ENCODE measurements around the gene ST8SIA2.

The ST8SIA2 gene

DNA sequence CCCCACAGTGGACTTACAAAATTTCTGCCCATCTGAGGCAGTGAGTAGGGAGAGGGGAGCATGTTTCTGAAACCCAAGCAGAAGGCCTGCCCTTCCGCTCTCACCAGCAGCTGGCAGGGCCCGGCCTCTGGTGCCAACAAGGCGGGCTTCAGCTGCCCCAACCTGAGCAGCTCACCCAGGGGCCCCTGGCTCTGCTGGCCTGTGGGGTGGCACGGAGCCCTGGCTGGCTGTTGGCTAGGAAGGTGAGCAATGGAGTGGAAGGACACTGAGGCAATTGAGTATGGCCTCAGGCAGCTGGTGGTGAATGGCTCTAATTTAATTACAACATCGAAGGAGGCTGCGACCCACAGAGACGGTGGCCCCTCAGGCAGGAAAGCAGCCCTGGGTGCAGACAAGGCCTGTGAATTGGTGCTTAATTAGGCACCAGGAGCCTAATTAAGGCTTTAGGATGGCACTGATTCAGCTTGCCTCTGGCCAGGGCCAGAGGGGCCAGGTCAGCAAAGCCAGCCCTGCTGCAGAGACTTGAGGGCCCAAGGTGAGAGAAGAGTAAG is 60.9 kb downstream of the ST8SIA2 start:
- in situ Hi-C loops (cut with MboI; ENCODE audit: low pct_unique_long_range_greater_than_20kb, low sequenced_read_pairs, unreplicated experiment), result no loop called here
- DNase-seq (ENCODE audit: low spot score), result no peak
- TF ChIP-seq, protein P1, sequence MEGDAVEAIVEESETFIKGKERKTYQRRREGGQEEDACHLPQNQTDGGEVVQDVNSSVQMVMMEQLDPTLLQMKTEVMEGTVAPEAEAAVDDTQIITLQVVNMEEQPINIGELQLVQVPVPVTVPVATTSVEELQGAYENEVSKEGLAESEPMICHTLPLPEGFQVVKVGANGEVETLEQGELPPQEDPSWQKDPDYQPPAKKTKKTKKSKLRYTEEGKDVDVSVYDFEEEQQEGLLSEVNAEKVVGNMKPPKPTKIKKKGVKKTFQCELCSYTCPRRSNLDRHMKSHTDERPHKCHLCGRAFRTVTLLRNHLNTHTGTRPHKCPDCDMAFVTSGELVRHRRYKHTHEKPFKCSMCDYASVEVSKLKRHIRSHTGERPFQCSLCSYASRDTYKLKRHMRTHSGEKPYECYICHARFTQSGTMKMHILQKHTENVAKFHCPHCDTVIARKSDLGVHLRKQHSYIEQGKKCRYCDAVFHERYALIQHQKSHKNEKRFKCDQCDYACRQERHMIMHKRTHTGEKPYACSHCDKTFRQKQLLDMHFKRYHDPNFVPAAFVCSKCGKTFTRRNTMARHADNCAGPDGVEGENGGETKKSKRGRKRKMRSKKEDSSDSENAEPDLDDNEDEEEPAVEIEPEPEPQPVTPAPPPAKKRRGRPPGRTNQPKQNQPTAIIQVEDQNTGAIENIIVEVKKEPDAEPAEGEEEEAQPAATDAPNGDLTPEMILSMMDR (IDR thresholded peaks at IDR 0.05; ENCODE audit: extremely low read depth, insufficient read depth, missing control alignments), result no peak

DNA sequence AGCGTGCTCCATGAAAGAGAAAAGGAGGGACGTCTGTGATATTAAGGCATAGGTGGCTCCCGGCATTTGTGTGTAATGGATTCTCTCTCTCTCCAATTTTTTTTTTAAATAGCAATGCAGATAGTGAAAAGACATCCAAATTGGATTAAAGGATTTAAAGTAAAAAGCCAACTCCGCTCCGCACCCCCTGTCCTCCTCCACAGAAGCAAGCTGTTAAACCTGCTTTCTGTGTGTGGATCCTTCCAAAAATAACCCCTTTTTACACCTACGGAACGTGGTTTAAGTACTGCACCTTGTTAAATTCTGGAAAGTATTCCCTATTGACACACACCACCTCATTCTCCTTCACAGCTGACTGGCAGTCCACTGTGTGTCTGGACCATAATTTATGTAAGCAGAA is 61.6 kb downstream of the ST8SIA2 start:
- in situ Hi-C loops (cut with MboI; ENCODE audit: low pct_unique_long_range_greater_than_20kb, low sequenced_read_pairs, unreplicated experiment), result no loop called here
- TF ChIP-seq, protein P1 (IDR thresholded peaks at IDR 0.05; ENCODE audit: extremely low read depth, insufficient read depth, missing control alignments), result no peak
- no peak for DNase-seq (ENCODE audit: low spot score)

DNA sequence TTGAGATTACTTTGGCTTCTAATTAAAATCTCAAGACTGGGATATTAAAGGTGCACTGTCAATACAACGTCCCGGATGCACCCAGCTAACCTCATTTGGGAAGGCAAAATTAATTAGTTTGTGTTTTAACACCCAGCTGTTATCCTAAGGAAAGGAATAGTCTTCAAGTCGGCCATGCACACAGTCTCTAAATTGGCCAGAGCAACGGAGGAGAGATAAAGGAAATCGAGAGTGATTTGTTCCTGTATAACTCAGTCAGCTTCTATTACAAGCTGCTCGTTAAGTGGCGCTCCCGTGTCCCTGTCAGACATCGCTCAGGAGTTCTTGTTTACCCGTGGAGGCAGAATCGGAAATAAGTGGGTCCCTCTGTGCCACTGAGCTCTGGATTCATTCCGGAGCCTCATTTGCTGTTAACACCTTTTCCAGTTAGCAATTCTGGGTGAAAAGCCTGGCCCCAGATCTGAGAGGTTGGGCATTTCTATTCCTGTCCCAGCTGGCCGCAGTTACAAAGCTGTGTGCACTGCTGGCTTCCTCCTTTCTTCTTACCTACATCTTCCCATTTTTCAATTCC is 63.9 kb downstream of the ST8SIA2 start:
- DNase-seq (ENCODE audit: low spot score), result no peak
- in situ Hi-C loops (cut with MboI; ENCODE audit: low pct_unique_long_range_greater_than_20kb, low sequenced_read_pairs, unreplicated experiment), result no loop called here
- TF ChIP-seq, protein P1 (IDR thresholded peaks at IDR 0.05; ENCODE audit: extremely low read depth, insufficient read depth, missing control alignments), result no peak

DNA sequence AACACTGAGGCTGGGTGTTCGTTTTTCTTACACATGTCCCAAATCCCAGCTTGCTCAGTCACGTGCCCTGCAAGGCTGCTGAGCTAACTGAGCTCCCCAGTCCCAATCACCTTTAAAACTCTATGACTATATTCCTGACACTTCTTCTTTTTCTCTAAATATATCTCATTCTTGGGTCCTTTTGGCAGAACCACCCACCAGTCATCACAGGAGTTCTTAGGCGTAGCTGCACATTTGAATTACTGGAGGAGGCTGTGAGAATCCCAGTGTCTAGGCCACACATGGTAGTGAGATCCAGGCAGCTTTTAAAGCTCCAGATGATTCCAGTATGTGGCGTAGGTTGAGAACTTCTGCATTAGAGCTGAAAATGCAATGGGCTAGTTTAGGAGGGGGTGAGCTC is 66.3 kb downstream of the ST8SIA2 start:
- no peak for DNase-seq (ENCODE audit: low spot score)
- TF ChIP-seq, protein P1 (IDR thresholded peaks at IDR 0.05; ENCODE audit: extremely low read depth, insufficient read depth, missing control alignments), result no peak
- in situ Hi-C loops (cut with MboI; ENCODE audit: low pct_unique_long_range_greater_than_20kb, low sequenced_read_pairs, unreplicated experiment), result no loop called here

DNA sequence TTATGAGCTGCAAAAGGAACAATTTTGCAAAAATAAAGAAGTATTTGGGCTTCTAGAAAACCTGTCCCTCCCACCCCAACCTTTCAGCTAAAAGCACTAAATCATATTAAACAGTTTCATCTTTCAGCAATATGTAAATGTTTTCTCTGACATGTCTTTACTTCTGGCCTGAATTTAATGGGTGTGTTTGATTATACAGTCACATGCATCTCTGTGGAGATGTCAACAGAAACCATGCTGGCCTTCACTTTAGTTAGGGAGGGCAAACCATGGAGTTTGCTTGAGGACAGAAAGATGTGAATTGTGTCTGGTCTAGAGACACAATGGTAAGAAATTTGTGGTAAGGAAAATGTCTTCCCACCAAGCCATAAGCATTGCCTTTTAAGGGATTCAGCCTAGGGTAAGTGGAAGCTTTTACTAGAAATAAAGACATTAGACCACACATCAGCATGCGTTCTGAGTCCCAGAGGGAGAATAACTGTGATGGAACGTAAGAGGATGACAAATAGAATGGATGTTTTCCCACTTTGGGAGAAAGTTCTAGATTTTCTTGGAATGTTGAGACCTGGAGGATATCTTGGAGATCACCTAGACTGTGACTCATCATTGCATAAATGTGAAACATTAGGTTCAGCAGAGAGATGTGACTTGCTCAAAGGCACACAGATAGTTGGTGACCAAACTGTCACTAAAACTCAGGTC is 68.9 kb downstream of the ST8SIA2 start:
- in situ Hi-C loops (cut with MboI; ENCODE audit: low pct_unique_long_range_greater_than_20kb, low sequenced_read_pairs, unreplicated experiment), result no loop called here
- DNase-seq (ENCODE audit: low spot score), result no peak
- TF ChIP-seq, protein P1 (IDR thresholded peaks at IDR 0.05; ENCODE audit: extremely low read depth, insufficient read depth, missing control alignments), result no peak

DNA sequence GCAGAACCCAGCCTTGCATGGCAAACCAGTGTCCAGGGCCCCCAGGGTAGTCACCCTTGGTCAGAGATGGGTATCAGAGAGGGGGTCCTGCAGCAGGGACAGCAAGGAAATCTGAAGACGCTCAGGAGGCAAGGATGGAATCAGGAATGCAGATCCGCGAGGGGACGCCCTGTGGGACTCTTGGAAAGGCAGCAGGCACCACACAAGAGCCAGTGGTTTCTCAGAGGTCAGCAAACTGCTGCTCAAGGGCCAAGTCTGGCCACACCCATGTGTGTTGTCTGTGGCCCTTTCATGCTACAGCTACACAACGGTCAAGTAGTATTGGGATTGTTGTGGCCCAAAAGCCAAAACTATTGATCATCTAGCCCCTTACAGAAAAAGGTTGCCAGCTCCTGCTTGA is 69.7 kb downstream of the ST8SIA2 start:
- no peak for DNase-seq (ENCODE audit: low spot score)
- TF ChIP-seq, protein P1 (IDR thresholded peaks at IDR 0.05; ENCODE audit: extremely low read depth, insufficient read depth, missing control alignments), result no peak
- in situ Hi-C loops (cut with MboI; ENCODE audit: low pct_unique_long_range_greater_than_20kb, low sequenced_read_pairs, unreplicated experiment), result no loop called here
